ENCODE results near the gene NT5DC1.

- TF ChIP-seq CTCF (IDR thresholded peaks at IDR 0.05), result no peak
- no peak for TF ChIP-seq POLR2A (IDR thresholded peaks at IDR 0.05)
These were observed 657 bp downstream of the NT5DC1 start for GRCh38 chr6:116101302-116101718.

Data from adrenal gland (tissue), 5 donors.